ENCODE results near the gene GLIPR2.
"Not testable (repeated sequence)": the region's sequence is repeated elsewhere in the genome, so short reads cannot be mapped to it uniquely, and the experiment has no call there.

The GLIPR2 gene

DNA sequence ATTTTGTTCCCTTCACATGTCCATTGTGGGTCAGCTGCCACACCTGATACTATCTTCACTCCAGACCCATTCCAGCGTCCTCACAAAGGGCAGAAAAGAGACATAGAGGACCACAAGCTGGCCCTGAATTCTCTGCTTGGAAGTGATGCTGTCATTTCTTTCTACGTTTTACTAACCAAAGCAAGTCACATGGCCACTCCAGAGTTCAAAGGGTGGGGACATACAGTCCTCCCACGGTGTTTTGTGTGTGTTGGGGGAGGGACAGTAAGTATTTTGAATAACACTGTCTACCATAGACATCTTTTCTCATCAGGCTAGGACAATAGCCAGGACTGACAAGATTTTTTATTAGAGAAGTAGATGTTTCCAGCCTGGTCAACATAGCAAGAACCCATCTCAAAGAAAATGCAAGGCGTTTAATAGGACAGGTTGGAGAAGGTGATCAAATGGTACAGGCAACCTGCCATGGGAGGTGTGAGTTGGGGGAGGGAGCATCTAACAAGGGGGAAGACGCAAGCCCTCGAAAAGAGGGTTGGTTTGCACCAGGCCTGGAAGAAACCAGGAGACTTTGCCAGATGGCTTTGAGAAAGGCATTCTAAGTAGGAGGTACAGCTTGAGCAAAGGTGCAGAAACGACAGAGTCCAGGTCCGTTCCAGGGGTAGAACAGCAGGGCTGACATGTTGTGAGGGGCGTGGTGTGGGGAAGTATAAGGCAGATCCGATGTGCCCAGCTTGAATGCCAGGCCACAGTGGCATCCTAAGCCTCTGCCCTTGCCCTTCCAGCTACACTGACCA, 11.3 kb upstream of the GLIPR2 start:
- DNase-seq = no peak

DNA sequence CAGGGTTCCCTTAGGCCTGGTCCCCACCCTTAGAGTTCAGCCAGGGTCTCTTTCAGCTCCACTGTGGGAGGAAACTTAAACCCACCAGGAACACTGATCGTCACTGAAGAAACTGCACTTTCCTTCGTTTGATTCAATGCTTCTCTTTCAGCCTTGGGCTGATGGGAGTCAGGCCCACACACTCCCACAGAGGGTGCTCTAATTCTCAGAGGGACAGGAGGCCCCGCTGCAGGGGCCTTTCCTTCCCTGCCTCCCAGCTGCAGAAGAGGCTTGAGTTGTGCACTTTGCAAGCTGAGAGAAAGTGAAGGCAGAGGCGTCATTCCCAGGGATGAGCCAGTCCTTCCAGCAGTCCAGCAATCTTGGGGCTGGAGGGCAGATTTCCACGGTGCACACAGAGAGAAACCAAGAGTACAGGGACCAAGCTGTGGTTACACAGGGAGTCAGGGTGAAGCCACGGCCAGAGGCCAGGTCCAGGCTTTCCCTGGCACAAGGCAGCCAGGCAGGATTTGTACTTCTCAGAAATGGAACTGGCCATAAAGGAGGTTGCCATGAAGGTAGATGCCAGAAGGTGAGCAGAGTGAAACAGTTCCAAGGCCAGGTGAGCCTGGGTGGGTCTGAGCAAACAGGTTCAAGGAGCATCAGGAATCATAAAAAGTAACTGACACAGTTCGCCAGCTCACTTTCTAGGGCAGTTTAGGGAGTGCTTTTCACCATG, 10.4 kb upstream of the GLIPR2 start:
- DNase-seq = no peak

DNA sequence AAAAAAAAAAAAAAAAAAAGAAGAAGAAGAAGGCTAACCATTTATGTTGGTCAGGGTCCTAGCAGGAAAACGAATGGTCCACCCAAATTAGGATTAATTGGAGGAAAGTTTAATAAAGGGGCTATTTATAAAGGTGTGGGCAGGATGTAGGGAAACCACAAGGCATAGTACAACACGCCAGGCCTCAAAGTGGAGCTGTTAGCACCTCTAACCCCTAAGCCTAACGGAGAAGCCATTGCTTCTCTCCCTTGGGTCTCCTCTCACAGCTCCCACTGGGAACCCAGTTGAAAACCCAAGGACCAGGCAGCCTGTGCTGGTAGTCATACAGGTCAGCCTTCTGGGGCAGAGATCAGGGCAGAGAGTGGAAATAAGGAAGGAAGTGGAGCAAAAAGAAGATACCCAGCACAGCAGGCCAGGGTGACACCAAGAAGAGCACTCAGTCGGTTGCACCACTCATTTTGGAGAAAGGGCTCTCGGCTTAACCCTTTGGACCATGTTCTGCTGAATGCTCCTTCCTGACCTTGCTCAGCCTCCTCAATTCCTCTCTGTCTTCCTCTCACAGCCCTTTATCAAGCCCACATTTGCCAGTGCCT, 8.8 kb upstream of the GLIPR2 start:
- DNase-seq = no peak

DNA sequence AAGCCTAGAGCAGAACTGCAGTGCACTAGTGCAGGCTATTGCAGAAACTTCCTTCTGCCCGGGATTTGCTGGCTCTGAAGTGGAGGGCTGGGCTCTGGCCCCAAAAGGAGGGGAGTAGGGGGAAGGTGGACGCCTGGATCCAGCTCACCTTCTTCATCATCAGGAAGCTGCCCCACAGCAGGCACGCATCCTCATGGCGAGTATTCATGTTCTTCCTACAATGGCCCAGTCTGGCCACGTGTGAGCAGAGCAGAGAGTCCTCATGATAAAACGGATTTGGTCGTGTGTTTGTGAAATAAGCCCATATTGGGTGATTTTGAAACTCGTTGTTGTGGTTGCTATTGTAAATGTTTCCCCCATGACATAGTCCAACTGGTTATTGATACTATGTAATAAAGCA, 8.2 kb upstream of the GLIPR2 start:
- no peak for DNase-seq

DNA sequence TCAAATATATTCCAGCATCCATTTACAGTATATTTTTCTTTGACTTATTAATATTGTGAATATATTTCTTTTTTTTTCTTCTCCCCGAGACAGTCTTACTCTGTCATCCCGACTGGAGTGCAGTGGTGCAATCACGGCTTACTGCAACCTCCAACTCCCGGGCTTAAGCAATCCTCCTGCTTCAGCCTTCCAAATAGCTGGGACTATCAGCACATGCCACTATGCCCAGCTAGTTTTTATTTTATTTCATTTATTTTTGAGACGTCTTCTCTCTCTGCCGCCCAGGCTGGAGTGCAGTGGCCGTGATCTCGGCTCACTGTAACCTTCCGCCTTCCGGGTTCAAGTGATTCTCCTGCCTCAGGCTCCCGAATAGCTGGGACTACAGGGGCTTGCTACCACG, 7.4 kb upstream of the GLIPR2 start:
- no peak for DNase-seq

DNA sequence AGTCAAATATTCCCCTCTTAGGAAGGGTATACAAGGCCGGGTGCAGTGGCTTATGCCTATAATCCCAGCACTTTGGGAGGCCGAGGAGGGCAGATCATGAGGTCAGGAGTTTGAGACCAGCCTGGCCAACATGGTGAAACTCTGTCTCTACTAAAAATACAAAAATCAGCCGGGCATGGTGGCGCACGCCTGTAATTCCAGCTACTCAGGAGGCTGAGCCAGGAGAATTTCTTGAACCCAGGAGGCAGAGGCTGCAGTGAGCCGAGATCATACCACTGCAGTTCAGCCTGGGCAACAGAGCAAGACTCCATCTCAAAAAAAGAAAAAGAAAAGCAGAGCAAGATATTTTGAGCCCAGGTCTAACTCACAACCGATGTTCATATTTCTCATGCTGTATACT, 4.9 kb upstream of the GLIPR2 start:
- not testable (repeated sequence) for DNase-seq

DNA sequence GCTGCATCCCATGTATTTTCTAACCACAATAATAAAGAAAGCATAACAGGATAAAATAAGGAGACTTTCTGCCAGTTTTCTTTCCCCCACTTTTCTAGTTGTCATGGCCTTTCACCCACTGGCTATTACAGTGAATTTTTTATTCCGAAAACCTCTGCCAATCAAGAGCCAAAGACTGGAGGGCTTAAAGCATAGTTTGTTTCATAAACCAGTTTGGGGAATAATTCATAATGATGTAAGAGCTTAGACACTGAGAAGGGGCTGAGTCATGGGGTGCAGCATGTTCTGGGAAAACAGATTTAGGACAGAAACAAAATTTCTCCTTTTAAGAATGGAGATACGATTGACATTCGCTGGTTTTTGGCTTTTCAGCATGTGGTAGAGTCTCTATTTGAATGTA, 4.4 kb upstream of the GLIPR2 start:
- no peak for DNase-seq

DNA sequence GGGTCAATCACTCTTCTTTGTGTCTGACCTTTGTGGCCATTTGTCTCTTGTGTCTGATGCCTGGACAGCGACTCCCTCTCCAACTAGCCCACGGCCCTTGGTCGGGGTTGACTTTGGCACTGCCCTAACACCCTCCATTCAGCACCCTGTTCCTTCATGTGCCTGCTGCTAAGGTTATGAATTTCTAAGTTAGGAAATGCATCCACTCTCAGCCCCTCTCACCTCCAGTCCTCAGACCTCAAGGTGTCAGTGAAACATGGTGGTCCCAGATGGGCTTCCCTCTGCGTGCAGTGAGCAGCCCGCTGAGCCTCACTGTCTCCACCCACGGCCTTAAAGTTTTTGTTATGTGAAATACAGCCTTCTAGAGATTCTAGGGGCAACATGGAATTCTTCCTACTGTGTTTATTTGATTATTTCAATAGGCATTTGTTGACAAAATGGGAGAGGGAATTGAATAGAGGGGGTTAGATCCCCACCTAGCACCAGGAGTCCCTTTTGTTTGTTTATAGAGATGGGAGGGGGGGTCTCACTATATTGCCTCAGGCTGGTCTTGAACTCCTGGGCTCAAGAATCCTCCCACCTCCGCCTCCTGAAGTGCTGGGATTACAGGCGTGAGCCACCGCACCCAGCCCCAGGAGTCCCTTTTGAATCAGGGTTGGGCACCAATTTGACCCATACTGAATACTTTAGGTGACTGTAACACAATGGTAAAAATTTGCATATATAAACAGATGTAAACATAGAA, 1.6 kb upstream of the GLIPR2 start:
- no peak for DNase-seq

DNA sequence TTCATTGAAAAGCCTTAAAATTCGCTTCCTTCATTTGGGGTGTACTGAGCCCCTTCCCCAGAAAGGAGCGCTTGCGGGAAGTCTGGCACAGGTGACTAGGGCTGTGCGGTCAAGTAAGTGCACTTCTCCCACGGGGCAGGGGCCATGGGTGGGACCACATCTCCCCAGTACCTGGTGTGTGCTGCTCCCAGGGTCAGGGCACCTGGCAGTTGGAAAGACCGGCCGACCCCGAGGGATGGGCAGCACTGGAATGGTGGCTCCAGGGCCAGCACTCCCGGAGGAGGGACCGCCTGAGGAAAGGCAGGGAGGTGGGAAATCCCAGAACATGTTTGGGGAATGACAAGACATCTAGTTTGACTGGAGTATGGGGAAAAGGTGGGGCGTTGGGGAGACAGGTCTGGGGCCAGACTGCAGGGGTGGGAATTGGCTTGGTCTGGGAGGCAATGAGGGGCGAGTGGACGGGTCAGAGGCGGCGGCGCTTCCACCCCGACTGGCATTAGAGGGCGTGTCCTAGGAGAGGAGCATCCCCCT, 727 bp upstream of the GLIPR2 start:
- DNase-seq = no peak

DNA sequence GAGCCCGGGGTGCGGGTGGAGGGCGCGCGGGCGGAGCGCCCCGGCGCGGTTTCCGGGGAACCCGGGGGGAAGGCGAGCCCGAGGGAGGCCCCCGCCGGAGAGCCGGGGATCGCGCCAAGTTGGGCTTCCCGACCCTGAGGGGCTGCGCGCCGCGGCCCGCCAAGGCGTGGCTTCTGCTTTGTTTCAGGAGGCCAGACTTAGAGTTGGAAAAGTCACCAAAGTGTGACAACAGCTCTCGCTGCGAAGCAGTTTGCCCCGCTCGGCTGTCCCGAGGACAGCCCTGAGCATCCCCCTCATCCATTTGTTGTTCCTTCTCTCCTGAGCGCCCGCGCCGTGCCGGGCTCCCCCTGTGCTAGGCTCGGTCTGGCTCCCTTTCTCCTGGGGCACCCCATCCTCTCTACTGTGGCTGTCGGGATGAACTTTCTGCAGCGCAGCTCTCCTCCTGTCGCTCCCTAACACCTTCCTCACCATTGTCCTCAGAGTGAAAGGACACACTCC, 410 bp downstream of the GLIPR2 start:
- no peak for DNase-seq

DNA sequence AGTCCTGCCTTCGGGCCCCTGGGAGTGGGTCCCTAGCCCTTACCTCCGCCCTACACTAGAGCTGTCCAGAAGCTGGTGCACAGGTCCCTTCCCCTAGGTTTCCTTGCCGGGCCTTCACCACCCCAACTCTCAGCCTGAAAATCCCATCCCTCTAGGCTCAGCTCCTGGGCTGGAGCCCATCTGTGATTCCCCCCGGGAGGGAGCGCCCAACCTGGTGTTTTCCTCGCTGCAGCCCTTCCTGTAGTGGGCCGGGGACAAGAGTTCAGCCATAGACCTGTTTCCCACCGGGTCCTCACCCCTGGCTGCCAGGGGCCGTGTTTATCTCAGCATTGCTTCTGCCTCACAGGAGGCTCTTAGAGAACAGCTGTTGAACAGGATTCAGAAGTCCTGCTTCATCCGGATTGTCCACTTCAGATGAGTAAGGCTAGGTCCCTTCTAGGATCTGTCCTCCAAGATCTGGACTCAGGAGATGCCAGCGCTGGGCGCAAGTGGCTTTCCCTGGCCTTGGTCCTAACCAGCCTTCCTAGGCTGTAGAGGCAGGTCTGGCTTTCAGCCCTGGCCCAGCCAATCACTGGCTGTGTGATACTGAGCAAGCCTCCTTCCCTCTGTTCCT, 965 bp downstream of the GLIPR2 start:
- DNase-seq = no peak

DNA sequence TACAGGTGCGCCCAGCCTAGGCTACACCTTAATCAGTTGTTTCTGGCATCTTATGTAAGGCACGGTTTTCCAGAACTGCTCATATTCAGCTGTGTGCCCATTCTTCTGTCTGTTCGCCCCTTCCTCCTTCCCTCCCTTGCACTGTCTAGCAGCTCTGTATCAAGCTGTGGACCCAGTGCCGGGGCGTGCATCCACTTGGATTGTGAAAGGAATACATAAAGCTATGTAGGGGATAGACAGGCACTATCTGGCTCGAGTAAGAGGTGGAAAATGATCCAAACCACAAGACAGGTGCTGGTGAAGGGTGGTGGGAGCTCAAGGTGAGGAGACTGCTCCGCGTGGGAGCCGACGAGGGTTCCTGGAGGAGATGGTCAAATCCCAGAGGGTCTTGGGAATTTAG, 2.0 kb downstream of the GLIPR2 start:
- no peak for DNase-seq

DNA sequence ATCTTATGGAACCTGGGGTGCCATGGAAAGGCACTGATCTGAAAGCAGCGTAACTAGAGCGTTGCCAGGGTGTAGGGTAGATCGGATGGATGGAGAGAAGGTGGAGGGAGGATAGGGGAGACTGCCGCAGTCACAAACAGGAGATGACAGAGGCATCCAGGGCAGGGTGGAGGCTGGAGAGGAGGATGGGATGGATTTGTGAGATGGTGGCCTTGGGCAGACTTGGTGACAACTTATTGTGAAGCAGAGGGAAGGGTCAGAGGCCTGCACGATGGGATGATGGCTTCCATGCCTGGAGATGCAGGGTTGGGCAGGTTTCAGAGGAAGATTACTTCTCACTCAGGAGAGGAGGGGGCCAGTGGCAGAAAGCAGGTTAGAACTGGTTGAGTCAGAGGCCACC, 2.4 kb downstream of the GLIPR2 start:
- DNase-seq = no peak

DNA sequence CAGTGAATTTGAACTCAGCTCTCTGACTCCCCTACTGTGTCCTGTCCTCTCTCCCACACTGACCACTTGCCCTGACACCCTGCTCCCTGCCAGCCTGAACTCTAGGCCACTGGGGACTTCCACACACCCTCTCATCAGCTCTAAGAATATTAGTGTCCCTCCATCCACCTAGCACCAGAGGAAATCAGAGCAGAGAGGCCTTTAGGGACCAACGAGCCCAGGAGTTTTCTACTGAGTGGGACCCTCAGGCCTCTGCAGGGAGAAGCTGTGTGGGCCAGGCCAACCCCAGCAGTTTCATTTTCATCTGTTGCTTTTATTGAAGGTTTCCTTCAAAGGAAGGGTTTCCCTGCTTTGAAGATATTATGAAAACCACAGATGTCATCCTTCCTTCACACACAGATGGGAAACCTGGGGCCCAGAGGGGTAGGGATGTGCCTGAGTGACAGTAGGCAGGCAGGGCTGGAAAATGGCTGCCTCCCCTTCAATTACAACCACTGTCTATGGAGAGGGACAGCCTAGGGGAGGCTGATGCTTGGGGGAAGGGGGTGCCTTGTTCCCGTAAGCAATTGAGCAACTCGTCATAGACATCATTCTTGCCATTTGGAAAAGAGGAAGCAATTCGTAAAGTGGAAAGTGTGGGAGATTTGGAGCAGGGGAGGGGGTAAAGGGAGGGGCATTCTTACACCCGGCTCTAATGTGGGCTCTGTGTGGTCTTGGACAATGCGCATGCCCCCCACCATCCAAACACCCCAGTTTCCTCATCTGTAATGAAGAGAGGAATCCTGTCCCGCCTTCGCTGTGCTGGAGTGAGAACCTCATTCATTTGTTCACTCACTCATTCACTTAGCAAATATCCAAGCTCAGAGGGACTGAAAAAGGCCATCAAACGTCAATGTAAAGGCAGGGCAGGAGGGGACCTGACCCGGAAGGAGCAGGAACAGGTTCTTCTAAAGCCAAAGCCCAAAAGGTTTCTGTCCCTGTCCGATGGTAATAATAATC, 3.9 kb downstream of the GLIPR2 start:
- peak in 1 of 2 donors; percentile 44 for DNase-seq

DNA sequence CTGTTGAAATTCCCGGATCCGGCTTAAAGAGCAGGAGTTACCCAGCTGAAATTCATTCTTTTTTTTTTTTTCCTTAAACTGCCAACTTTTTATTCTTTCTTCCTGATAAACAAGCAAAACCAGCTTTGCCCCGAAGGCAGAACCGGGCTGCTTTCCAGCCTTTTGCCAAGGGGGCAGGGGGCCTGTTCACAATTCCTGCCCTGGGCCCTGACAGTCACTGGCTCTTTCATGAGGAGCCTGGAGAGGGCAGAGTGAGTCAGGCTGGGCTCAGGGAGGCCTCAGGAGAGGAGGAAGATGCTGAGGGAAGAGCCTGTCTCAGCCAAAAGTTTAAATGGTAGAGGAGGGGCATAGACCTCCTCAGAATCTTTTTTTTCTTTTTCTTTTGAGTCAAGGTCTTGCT, 4.8 kb downstream of the GLIPR2 start:
- no peak for DNase-seq

DNA sequence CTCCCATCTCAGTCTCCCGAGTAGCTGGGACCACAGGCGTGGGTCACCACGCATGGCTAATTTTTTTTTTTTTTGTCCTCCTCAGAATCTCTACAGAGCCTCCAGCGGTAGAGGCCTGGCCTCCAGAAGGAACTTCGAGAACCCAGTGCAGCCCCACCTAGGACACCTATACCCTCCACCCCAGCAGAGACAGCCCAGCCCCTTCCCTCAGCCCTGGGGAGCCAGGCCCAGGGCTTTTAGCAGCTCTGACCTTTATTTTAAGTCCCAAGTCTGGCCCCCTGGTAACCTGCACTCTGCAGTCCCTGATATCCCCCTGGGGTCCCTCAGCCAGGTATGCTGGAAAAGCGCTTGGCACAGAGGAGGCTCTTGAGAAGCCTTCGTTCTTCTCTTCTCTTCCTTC, 5.2 kb downstream of the GLIPR2 start:
- DNase-seq = no peak

DNA sequence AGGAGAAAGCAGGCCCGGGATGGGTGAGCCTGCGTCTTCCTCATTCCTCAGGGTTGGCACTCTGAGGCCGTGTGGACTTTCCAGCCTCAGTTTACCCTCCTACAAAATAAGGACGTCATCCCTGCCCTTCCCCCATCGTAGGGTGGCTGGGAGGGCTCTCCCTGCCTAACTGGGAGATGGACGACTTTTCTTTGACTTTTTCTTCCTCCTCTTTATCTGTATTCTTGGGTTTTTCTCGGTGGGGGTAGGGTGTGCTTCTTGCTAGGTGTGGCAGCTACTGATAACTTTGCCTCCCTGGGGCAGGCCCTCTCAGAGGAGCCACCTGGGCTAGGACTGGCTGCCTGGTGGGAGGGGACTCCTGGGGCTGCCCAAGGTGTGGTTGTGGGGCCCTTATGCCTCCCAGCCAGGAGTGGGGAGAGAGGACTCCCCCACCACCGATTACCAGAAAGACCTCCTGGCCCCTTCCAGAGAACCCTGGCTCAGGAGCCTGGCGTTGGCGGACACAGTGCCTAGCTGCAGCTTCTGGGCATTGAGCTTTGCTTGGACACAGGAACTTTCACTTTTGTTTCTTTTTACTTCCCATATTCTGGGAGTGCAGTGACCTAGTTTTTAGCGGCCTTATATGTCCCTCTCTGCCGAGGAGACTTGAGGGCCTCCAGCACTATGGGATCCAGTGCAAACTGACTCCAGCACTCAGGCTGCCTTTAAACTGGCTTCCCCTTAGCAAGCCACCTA, 6.1 kb downstream of the GLIPR2 start:
- DNase-seq = no peak

DNA sequence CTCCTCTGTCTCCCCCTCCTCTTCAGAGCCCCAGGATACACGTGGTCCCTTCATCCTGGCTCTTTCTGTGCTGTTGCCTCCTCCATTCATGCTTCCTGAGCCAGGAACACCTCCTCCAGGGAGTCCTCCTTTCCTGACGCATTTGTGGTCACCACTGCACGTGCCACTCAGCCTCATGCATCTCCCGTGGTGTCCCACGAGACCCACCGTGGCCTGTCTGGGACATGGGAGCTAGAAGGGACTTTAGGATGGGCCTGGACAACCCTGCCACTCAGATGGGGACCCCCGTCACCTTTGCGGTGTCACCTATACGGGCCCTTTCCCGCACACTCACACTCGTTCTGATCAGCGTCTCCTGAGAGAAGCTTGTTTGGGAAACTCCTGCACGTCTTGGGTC, 6.7 kb downstream of the GLIPR2 start:
- no peak for DNase-seq

DNA sequence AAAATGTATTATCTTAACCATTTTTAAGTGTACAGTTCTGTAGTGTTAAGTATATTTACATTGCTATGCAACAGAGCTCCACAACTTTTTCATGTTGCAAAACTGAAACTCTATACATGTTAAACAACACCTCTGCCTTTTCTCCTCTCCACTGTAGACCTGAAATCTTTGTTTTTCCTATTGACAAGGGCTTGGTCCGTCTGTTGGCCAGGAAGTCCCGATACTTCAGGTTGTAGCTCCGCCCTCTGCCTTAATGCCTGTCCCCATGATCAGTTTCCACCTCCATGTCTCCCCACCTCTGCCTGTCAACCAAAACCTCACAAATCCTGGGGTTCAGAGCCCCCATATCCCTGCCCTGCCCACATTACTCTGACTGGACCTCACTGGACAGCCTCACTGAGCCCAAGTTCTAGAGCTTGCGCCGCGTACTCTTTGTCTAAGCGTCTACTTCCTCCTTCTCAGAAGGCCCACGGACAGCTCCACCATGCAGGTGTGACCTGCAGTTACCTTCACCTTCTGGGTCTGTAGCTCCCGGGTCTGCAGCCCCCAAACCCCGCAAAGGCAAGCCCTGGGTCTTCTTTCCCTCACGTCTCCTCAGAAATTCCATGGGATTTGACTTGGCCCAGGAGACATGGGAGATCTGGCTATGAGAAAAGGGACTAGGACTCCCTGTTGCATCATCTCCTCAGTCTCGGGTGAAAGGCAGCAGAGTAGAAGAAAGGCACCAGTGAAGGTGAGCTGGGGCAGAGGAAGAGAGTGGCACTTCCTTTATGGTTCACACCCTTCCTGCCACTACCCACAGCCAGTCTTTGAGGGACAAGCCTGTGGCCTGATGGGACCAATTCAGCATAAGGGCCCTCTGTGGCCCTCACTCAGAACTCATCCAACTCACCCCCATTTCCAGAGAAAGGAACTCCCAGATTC, 8.0 kb downstream of the GLIPR2 start:
- no peak for DNase-seq
